HG02623 (cell line): ENCODE measurements around the gene GPR37L1.
"Not testable (repeated sequence)": the region's sequence is repeated elsewhere in the genome, so short reads cannot be mapped to it uniquely, and the experiment has no call there.

Experiments used
- ATAC-seq: cut with Tn5 transposase; IDR thresholded peaks from one replicate; pipeline ENCODE4 v1.9.1; 2021; ENCODE audit warnings: moderate library complexity; ENCODE audit not compliant: unreplicated experiment

The GPR37L1 gene

GRCh38 chr1:202107801-202108731, 14.7 kb upstream of the GPR37L1 start:
- no peak for ATAC-seq

- no peak for ATAC-seq
Measured at GRCh38 chr1:202110977-202111376, 11.7 kb upstream of the GPR37L1 start.

GRCh38 chr1:202111589-202111988, 11.1 kb upstream of the GPR37L1 start:
- ATAC-seq = not testable (repeated sequence)

GRCh38 chr1:202112859-202113689, 9.6 kb upstream of the GPR37L1 start:
- no peak for ATAC-seq

- ATAC-seq = no peak
Measured at GRCh38 chr1:202113690-202114300, 8.9 kb upstream of the GPR37L1 start.

GRCh38 chr1:202116287-202116686, 6.4 kb upstream of the GPR37L1 start:
- no peak for ATAC-seq

GRCh38 chr1:202117898-202118371, 4.8 kb upstream of the GPR37L1 start:
- ATAC-seq = no peak

- ATAC-seq = no peak
Measured at GRCh38 chr1:202121006-202121405, 1.7 kb upstream of the GPR37L1 start.

- ATAC-seq = no peak
Measured at GRCh38 chr1:202123336-202123813, 658 bp downstream of the GPR37L1 start.

- no peak for ATAC-seq
Measured at GRCh38 chr1:202124142-202124541, 1.4 kb downstream of the GPR37L1 start.

- no peak for ATAC-seq
Measured at GRCh38 chr1:202125611-202126010, 2.9 kb downstream of the GPR37L1 start.

- ATAC-seq = no peak
Measured at GRCh38 chr1:202126426-202126825, 3.7 kb downstream of the GPR37L1 start.

GRCh38 chr1:202127061-202127460, 4.3 kb downstream of the GPR37L1 start:
- no peak for ATAC-seq

- ATAC-seq = no peak
Measured at GRCh38 chr1:202127836-202128622, 5.3 kb downstream of the GPR37L1 start.

GRCh38 chr1:202129453-202130296, 7.0 kb downstream of the GPR37L1 start:
- no peak for ATAC-seq

- ATAC-seq = no peak
Measured at GRCh38 chr1:202130297-202130721, 7.6 kb downstream of the GPR37L1 start.

- no peak for ATAC-seq
Measured at GRCh38 chr1:202130816-202131522, 8.3 kb downstream of the GPR37L1 start.

GRCh38 chr1:202131956-202132821, 9.5 kb downstream of the GPR37L1 start:
- no peak for ATAC-seq
